Measurements from ENCODE around the gene ZNF548.
A peak's percentile ranks its signal among the peaks of the same experiment; 100 is the strongest.

Gene ZNF548

DNA sequence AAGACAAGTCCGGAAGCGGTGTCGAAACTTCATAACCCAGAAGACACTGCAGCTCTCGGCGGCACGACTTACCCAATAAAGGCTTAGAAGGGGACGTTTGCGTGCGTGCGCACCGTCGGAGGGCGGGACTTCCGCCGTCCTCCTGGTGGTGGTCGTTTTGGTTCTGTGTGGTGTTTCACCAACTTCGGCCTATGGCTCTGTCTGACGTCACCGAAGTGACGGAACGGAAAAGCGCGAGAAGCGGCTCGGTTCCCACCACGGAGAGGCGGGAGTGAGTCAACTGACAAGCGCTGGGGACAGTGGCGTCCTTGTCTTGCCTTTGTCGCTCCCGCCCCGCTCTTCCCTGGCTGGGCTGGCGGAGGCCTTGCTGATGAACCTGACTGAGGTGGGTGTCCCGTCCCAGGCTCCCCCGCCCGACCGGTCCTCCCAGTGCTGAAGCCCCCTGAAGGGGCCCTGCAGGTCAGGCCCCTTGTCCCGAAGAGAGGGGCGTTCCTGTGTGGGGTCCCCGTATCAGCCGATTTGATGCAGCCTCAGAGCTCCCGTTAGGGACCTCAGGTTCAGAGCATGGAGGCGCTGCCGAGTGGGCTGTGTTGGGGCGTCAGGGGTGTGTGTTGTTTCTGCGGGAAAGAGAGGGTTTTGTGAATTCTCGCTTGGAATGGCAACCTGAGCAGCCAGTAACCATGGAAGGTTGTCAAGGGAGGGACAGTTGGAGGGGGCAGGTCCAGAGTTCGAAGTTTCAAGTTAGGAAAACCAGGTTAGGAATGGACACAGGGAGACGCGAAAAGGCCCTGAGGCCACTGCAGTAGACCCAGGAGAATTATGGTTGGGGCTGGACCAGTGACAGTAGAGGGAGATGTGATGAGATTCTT is at the start of gene ZNF548:
Gene ZNF548 (plus strand): TSS at position 125 of the 869 bp plus-strand sequence. CDS start 246 bp downstream, at position 371.
- intact Hi-C loops (cut with micrococcal nuclease) = loop anchor here (1.0 kb wide), 4 partner anchors 21 to 70 kb away; partner anchors contain the start of genes TRAPPC2B, ZNF17, ZNF543 and ZNF547
- H3K4me3 Mint-ChIP-seq = peak within 1 kb of the TSS; percentile 86
- peak within 1 kb of the TSS; percentile 89 for H3K27ac Mint-ChIP-seq
- peaks cover 4% of the 10 kb centered on the region for H3K27me3 Mint-ChIP-seq
- H3K9me3 Mint-ChIP-seq = peaks cover 12% of the 10 kb centered on the region
- peaks cover 18% of the 10 kb centered on the region for H3K4me1 Mint-ChIP-seq (ENCODE audit: low read depth)
- H3K36me3 Mint-ChIP-seq (ENCODE audit: low read depth) = peaks cover 54% of the 10 kb centered on the region

GRCh38 chr19:57342582-57342981 is 47.1 kb upstream of the ZNF548 start:
- intact Hi-C loops (cut with micrococcal nuclease) = no loop called here
- Mint-ChIP-seq H3K4me3 (no peak overlapping the region), H3K4me1 (ENCODE audit: low read depth) (no peaks in the 10 kb centered on the region), H3K27ac (no peak overlapping the region), H3K36me3 (ENCODE audit: low read depth) (no peaks in the 10 kb centered on the region), H3K9me3 (peaks cover 17% of the 10 kb centered on the region), H3K27me3 (peaks cover 18% of the 10 kb centered on the region)

- intact Hi-C loops (cut with micrococcal nuclease) = no loop called here
- Mint-ChIP-seq H3K4me3 (no peak overlapping the region), H3K36me3 (ENCODE audit: low read depth) (peaks cover 32% of the 10 kb centered on the region), H3K9me3 (peaks cover 17% of the 10 kb centered on the region), H3K4me1 (ENCODE audit: low read depth) (peaks cover 18% of the 10 kb centered on the region), H3K27ac (no peak overlapping the region), H3K27me3 (peaks cover 15% of the 10 kb centered on the region)
Measured at GRCh38 chr19:57348136-57348535, 41.5 kb upstream of the ZNF548 start.

- Mint-ChIP-seq H3K4me1 (ENCODE audit: low read depth) (peaks cover 23% of the 10 kb centered on the region), H3K27ac (peak within 1 kb of the TSS; percentile 90), H3K9me3 (peaks cover 44% of the 10 kb centered on the region), H3K36me3 (ENCODE audit: low read depth) (peaks cover 62% of the 10 kb centered on the region), H3K4me3 (peak within 1 kb of the TSS; percentile 92), H3K27me3 (peaks cover 9% of the 10 kb centered on the region)
- intact Hi-C loops (cut with micrococcal nuclease) = loop anchor here (1.0 to 5.0 kb wide), 2 partner anchors 12 to 69 kb away; partner anchors contain the start of genes TRAPPC2B, ZNF460 and ZNF547
Measured at GRCh38 chr19:57350877-57351805, 38.5 kb upstream of the ZNF548 start, which contains the start of gene ZNF304. Gene ZNF304, plus strand, starts transcription at chr19:57351271. Its CDS starts 394 bp downstream, at chr19:57351665.

- peaks cover 51% of the 10 kb centered on the region for H3K9me3 Mint-ChIP-seq
- H3K4me1 Mint-ChIP-seq (ENCODE audit: low read depth) = peaks cover 23% of the 10 kb centered on the region
- peaks cover 69% of the 10 kb centered on the region for H3K36me3 Mint-ChIP-seq (ENCODE audit: low read depth)
- H3K4me3 Mint-ChIP-seq = peak overlapping the region; percentile 92
- peaks cover 4% of the 10 kb centered on the region for H3K27me3 Mint-ChIP-seq
- peak overlapping the region; percentile 90 for H3K27ac Mint-ChIP-seq
- intact Hi-C loops (cut with micrococcal nuclease) = loop anchor here (1.0 to 5.0 kb wide), 2 partner anchors 11 to 70 kb away; partner anchors contain the start of genes TRAPPC2B, ZNF460 and ZNF547
Measured at GRCh38 chr19:57351867-57352266, 37.8 kb upstream of the ZNF548 start.

DNA sequence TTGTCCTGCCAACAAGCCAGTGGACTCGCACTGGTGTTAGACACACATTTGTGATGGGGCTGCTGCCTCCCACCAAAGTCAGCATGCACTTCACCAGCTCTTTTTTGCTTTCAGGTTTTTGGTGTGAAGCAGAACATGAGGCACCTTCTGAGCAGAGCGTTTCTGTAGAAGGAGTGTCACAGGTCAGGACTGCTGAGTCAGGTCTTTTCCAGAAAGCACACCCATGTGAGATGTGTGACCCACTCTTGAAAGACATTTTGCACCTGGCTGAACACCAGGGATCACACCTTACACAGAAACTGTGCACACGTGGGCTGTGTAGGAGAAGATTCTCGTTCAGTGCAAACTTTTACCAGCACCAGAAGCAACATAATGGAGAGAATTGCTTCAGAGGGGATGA is 33.7 kb upstream of the ZNF548 start:
- intact Hi-C loops (cut with micrococcal nuclease) = no loop called here
- Mint-ChIP-seq H3K9me3 (peaks cover 80% of the 10 kb centered on the region), H3K4me1 (ENCODE audit: low read depth) (peaks cover 23% of the 10 kb centered on the region)

GRCh38 chr19:57357406-57357805 is 32.2 kb upstream of the ZNF548 start:
- Mint-ChIP-seq H3K27ac (no peak overlapping the region), H3K9me3 (peaks cover 85% of the 10 kb centered on the region), H3K36me3 (ENCODE audit: low read depth) (peaks cover 79% of the 10 kb centered on the region), H3K4me1 (ENCODE audit: low read depth) (peaks cover 12% of the 10 kb centered on the region), H3K4me3 (no peak overlapping the region), H3K27me3 (no peaks in the 10 kb centered on the region)
- intact Hi-C loops (cut with micrococcal nuclease) = no loop called here

More for the DNA sequence above, 33.7 kb upstream of the ZNF548 start:
- Mint-ChIP-seq H3K36me3 (ENCODE audit: low read depth) (peaks cover 85% of the 10 kb centered on the region), H3K27me3 (no peaks in the 10 kb centered on the region), H3K4me3 (no peak overlapping the region), H3K27ac (no peak overlapping the region)

DNA sequence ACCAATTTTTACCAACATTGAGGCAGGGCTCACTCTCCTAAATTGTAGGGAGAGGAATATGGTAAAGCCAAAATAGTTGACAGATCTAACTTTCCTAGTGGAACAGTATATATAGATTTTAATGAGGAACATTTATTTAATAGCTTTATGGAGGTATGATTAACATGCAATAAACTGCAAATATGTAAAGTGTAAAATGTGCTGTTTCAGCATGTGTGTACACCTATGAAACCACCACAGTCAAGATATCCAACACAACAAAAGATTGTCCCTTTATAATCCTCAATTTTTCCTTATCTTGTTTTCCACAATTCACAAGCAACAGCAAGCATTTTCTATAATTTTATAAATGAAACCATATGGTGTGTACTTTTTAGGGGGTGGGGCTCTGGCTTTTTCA is 30.4 kb upstream of the ZNF548 start:
- Mint-ChIP-seq H3K4me1 (ENCODE audit: low read depth) (peaks cover 12% of the 10 kb centered on the region), H3K27me3 (peaks cover 3% of the 10 kb centered on the region), H3K9me3 (peaks cover 82% of the 10 kb centered on the region), H3K4me3 (no peak overlapping the region), H3K36me3 (ENCODE audit: low read depth) (peaks cover 78% of the 10 kb centered on the region), H3K27ac (no peak overlapping the region)
- intact Hi-C loops (cut with micrococcal nuclease) = no loop called here

DNA sequence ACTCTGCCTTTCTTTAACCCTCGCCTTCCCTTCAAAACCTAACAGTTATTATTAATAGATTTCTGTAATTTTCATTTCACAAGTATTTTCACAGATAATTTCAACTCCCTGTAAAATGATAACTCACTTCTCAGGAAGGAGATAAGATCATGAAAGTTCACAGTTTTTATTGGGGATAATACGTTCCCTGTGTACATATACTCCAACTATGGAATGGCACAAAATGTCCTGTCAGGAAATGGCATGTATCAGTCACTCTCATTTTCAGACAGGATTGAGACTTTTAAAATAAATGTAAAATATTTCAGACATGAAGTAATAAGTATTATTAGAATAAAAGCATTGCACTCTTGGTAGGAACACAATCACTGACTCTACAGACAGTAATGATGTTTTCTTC is 27.2 kb upstream of the ZNF548 start:
- no peak overlapping the region for H3K4me3 Mint-ChIP-seq
- H3K27ac Mint-ChIP-seq = peak overlapping the region; percentile 85
- H3K27me3 Mint-ChIP-seq = peaks cover 3% of the 10 kb centered on the region
- H3K4me1 Mint-ChIP-seq (ENCODE audit: low read depth) = peaks cover 13% of the 10 kb centered on the region
- peaks cover 56% of the 10 kb centered on the region for H3K9me3 Mint-ChIP-seq
- intact Hi-C loops (cut with micrococcal nuclease) = loop anchor here (2.0 kb wide), 1 partner anchor 48 kb away; the partner anchor contains the start of gene ZNF17
- H3K36me3 Mint-ChIP-seq (ENCODE audit: low read depth) = peaks cover 58% of the 10 kb centered on the region

DNA sequence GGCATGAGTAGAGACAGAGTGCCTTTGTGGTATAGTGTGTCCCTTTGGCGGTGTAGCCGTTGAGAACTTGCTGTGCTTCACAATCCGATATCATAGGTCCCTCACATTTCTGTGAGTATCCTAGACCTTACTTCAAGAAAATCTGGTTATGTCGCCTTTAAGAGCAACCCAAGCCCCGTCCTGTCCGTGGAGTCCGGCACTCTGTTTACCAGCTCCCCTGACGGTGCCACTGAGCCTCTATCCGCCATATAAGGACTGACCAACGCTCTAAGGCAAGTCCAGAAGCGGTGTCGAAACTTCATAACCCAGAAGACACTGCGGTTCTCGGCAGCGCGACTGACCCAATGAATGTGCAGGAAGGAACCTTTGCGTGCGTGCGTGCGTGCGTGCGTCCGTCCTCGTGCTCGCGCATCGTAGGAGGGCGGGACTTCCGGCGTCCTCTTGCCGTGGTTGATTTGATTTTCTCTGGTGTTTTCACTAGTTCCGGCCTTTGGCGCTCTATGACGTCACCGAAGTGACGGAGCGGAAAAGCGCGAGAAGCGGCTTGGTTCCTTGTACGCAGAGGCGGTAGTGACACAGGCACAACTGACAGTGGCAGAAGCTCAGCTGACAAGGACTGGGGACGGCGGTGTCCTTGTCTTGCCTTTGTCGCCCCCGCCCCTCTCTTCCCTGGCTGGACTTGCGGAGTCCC is 26.5 kb upstream of the ZNF548 start, which contains the start of the genes TRAPPC2B and ZNF547:
Gene TRAPPC2B (plus strand): TSS at position 555 of the 691 bp plus-strand sequence. CDS start 1,283 bp downstream, outside the sequence.
Gene ZNF547 (plus strand): TSS at position 555 of the 691 bp plus-strand sequence. CDS start 5,005 bp downstream, outside the sequence.
- Mint-ChIP-seq H3K36me3 (ENCODE audit: low read depth) (peaks cover 51% of the 10 kb centered on the region), H3K27ac (peak within 1 kb of the TSS; percentile 85), H3K9me3 (peaks cover 50% of the 10 kb centered on the region), H3K4me3 (peak within 1 kb of the TSS; percentile 81), H3K27me3 (peaks cover 3% of the 10 kb centered on the region), H3K4me1 (ENCODE audit: low read depth) (peaks cover 13% of the 10 kb centered on the region)
- intact Hi-C loops (cut with micrococcal nuclease) = loop anchor here (1.0 to 2.0 kb wide), 5 partner anchors 12 to 123 kb away; partner anchors contain the start of genes ZNF17, ZNF304, ZNF543 and ZNF548

GRCh38 chr19:57363688-57364181 is 25.9 kb upstream of the ZNF548 start:
- Mint-ChIP-seq H3K4me1 (ENCODE audit: low read depth) (peaks cover 13% of the 10 kb centered on the region), H3K27me3 (peaks cover 3% of the 10 kb centered on the region), H3K4me3 (peak overlapping the region; percentile 81), H3K9me3 (peaks cover 50% of the 10 kb centered on the region), H3K36me3 (ENCODE audit: low read depth) (peaks cover 48% of the 10 kb centered on the region), H3K27ac (peak overlapping the region; percentile 85)
- intact Hi-C loops (cut with micrococcal nuclease) = loop anchor here (1.0 to 2.0 kb wide), 5 partner anchors 12 to 123 kb away; partner anchors contain the start of genes ZNF17, ZNF304, ZNF543 and ZNF548

- Mint-ChIP-seq H3K27ac (no peak overlapping the region), H3K27me3 (peaks cover 3% of the 10 kb centered on the region), H3K4me1 (ENCODE audit: low read depth) (peaks cover 13% of the 10 kb centered on the region), H3K9me3 (peaks cover 59% of the 10 kb centered on the region), H3K4me3 (no peak overlapping the region), H3K36me3 (ENCODE audit: low read depth) (peaks cover 61% of the 10 kb centered on the region)
- intact Hi-C loops (cut with micrococcal nuclease) = no loop called here
Measured at GRCh38 chr19:57366776-57367175, 22.9 kb upstream of the ZNF548 start.

Measured in dendritic cell treated with granulocyte-macrophage colony-stimulating factor and Interleukin-4, amounts not matched to agents 40 ng/mL and 50 ng/mL, for 4 days (primary cell).